ENCODE results near the gene EEF1AKMT3. TPM values are rescaled to one million over a fixed set of nuclear protein-coding genes. Genes with fewer than 3 reads are reported as not detected.

EEF1AKMT3 gene
- 5.9 and 10.1 TPM in 2 replicates for total RNA-seq

GRCh38 chr12:57772429-57773322 is at the start of gene EEF1AKMT3:
EEF1AKMT3 (plus strand) TSS chr12:57772614; CDS start chr12:57772725, 111 bp downstream.

GRCh38 chr12:57738661-57739237 is 33.7 kb upstream of the EEF1AKMT3 start, which contains the start of gene AGAP2:
AGAP2 (minus strand) TSS chr12:57738742; CDS start chr12:57738246, 496 bp downstream.

GRCh38 chr12:57744777-57745484 is 27.5 kb upstream of the EEF1AKMT3 start, which contains the start of gene TSPAN31:
TSPAN31 (plus strand) TSS chr12:57745039; CDS start chr12:57745155, 116 bp downstream.

GRCh38 chr12:57751788-57752667 is 20.4 kb upstream of the EEF1AKMT3 start, which contains the start of gene CDK4:
CDK4 (minus strand) TSS chr12:57752310; CDS start chr12:57751717, 593 bp downstream.

GRCh38 chr12:57754411-57755193 is 17.8 kb upstream of the EEF1AKMT3 start, which contains the start of gene MARCHF9:
MARCHF9 (plus strand) TSS chr12:57755103; CDS start chr12:57755529, 426 bp downstream.

GRCh38 chr12:57766464-57767304 is 5.7 kb upstream of the EEF1AKMT3 start, which contains the start of gene CYP27B1:
CYP27B1 (minus strand) TSS chr12:57767078; CDS start chr12:57767041, 37 bp downstream.

GRCh38 chr12:57771873-57772428 is 463 bp upstream of the EEF1AKMT3 start, which contains the start of gene METTL1:
METTL1 (minus strand) TSS chr12:57772105; CDS start chr12:57772083, 22 bp downstream.

GRCh38 chr12:57782608-57783465 is 10.4 kb downstream of the EEF1AKMT3 start, which contains the start of gene TSFM:
TSFM (plus strand) TSS chr12:57782787; CDS start chr12:57782802, 15 bp downstream.

Other genes starting within 250 kb of the EEF1AKMT3 start
- 9.9 and 23.8 TPM in 2 replicates for gene MBD6, start 249.8 kb upstream of the EEF1AKMT3 start, total RNA-seq
- 211 and 214 TPM in 2 replicates for gene DCTN2, start 225.4 kb upstream of the EEF1AKMT3 start, total RNA-seq
- gene KIF5A, start 222.6 kb upstream of the EEF1AKMT3 start, total RNA-seq = 0.98 and 1.4 TPM in 2 replicates
- 23.8 and 30.6 TPM in 2 replicates for gene PIP4K2C, start 181.4 kb upstream of the EEF1AKMT3 start, total RNA-seq
- 13.0 and 40.6 TPM in 2 replicates for gene DTX3, start 167.8 kb upstream of the EEF1AKMT3 start, total RNA-seq
- gene ARHGEF25, start 161.2 kb upstream of the EEF1AKMT3 start, total RNA-seq = 5.4 and 6.1 TPM in 2 replicates
- gene B4GALNT1, start 139.4 kb upstream of the EEF1AKMT3 start, total RNA-seq = 0.76 and 6.2 TPM in 2 replicates
- 132 and 162 TPM in 2 replicates for gene OS9, start 78.5 kb upstream of the EEF1AKMT3 start, total RNA-seq
- gene AGAP2, start 33.9 kb upstream of the EEF1AKMT3 start, total RNA-seq = 0.25 TPM in 1 of 2 replicates, not detected in the other
- gene TSPAN31, start 27.6 kb upstream of the EEF1AKMT3 start, total RNA-seq = 28.4 and 38.9 TPM in 2 replicates
- gene CDK4, start 20.3 kb upstream of the EEF1AKMT3 start, total RNA-seq = 223 and 252 TPM in 2 replicates
- gene MARCHF9, start 17.5 kb upstream of the EEF1AKMT3 start, total RNA-seq = 5.4 and 17.5 TPM in 2 replicates
- 0.65 and 2.3 TPM in 2 replicates for gene CYP27B1, start 5.5 kb upstream of the EEF1AKMT3 start, total RNA-seq
- gene METTL1, start 509 bp upstream of the EEF1AKMT3 start, total RNA-seq = 16.5 and 26.9 TPM in 2 replicates
- gene TSFM, start 10.2 kb downstream of the EEF1AKMT3 start, total RNA-seq = 29.5 and 42.2 TPM in 2 replicates
- gene AVIL, start 46.1 kb downstream of the EEF1AKMT3 start, total RNA-seq = under 0.01 and 0.38 TPM in 2 replicates
- gene CTDSP2, start 74.1 kb downstream of the EEF1AKMT3 start, total RNA-seq = 69.4 and 122 TPM in 2 replicates
- gene ATP23, start 169.0 kb downstream of the EEF1AKMT3 start, total RNA-seq = 11.7 and 13.4 TPM in 2 replicates

Measured in mesangial cell (primary cell).